Right kidney (tissue), 9 donors: Measurements from ENCODE around the gene KEAP1.
A peak's percentile ranks its signal among the peaks of the same experiment; 100 is the strongest.
"Not testable (repeated sequence)": the region's sequence is repeated elsewhere in the genome, so short reads cannot be mapped to it uniquely, and the experiment has no call there.

Experiments used
- DNase-seq: peaks from one replicate; pipeline ENCODE4 v3.0.0-alpha.2; 2016
- long read RNA-seq, 8 donors: transcript quantifications; one replicate each; lab custom pipeline, GENCODE V29; 2026

Gene KEAP1
- long read RNA-seq, donor 1, transcript KEAP1-205 (2 exons, 451 nt), result major isoform, 14 of 58 reads
- long read RNA-seq, donor 1, transcript KEAP1-202 (6 exons, 2,648 nt), result minor isoform, 9 of 58 reads
- long read RNA-seq, donor 1, partial matches to known transcripts, result 33 of 58 reads
- long read RNA-seq, donor 1, other reads (novel, unspliced or antisense), result 0 of 58 reads
- long read RNA-seq, donor 2, transcript KEAP1-205 (2 exons, 451 nt), result minor isoform, 5 of 43 reads
- long read RNA-seq, donor 2, transcript KEAP1-202 (6 exons, 2,648 nt), result major isoform, 9 of 43 reads
- long read RNA-seq, donor 2, partial matches to known transcripts, result 27 of 43 reads
- long read RNA-seq, donor 2, other reads (novel, unspliced or antisense), result 0 of 43 reads
- long read RNA-seq, donor 3, transcript KEAP1-202 (6 exons, 2,648 nt), result major isoform, 5 of 16 reads
- long read RNA-seq, donor 3, partial matches to known transcripts, result 9 of 16 reads
- long read RNA-seq, donor 3, other reads (novel, unspliced or antisense), result 0 of 16 reads
- long read RNA-seq, donor 4, transcript KEAP1-205 (2 exons, 451 nt), result major isoform, 12 of 38 reads
- long read RNA-seq, donor 4, partial matches to known transcripts, result 20 of 38 reads
- long read RNA-seq, donor 4, other reads (novel, unspliced or antisense), result 0 of 38 reads
- long read RNA-seq, donor 5, transcript KEAP1-205 (2 exons, 451 nt), result minor isoform, 10 of 39 reads
- long read RNA-seq, donor 5, transcript KEAP1-202 (6 exons, 2,648 nt), result major isoform, 13 of 39 reads
- long read RNA-seq, donor 5, partial matches to known transcripts, result 14 of 39 reads
- long read RNA-seq, donor 5, other reads (novel, unspliced or antisense), result 0 of 39 reads
- long read RNA-seq, donor 6, transcript KEAP1-202 (6 exons, 2,648 nt), result major isoform, 7 of 78 reads
- long read RNA-seq, donor 6, transcript KEAP1-205 (2 exons, 451 nt), result major isoform, 7 of 78 reads
- long read RNA-seq, donor 6, partial matches to known transcripts, result 61 of 78 reads
- long read RNA-seq, donor 6, other reads (novel, unspliced or antisense), result 0 of 78 reads
- long read RNA-seq, donor 7, result 0 reads
- long read RNA-seq, donor 8, transcript KEAP1-202 (6 exons, 2,648 nt), result major isoform, 11 of 49 reads
- long read RNA-seq, donor 8, partial matches to known transcripts, result 31 of 49 reads
- long read RNA-seq, donor 8, other reads (novel, unspliced or antisense), result 0 of 49 reads

GRCh38 chr19:10503002-10503789 lies at the start of gene KEAP1:
Gene KEAP1, minus strand, starts transcription at chr19:10503356. Its CDS starts 3,323 bp downstream, at chr19:10500033.
- DNase-seq, result peak; percentile 93

GRCh38 chr19:10552510-10553053 lies 49.4 kb upstream of the KEAP1 start:
- no peak for DNase-seq

GRCh38 chr19:10551698-10552301 lies 48.6 kb upstream of the KEAP1 start:
- DNase-seq, result no peak

- not testable (repeated sequence) for DNase-seq
Observed at GRCh38 chr19:10551006-10551405, 47.9 kb upstream of the KEAP1 start.

GRCh38 chr19:10550336-10550735 lies 47.2 kb upstream of the KEAP1 start:
- no peak for DNase-seq

GRCh38 chr19:10549733-10550132 lies 46.6 kb upstream of the KEAP1 start:
- DNase-seq, result no peak

GRCh38 chr19:10548746-10549276 lies 45.7 kb upstream of the KEAP1 start:
- no peak for DNase-seq

GRCh38 chr19:10546817-10547216 lies 43.7 kb upstream of the KEAP1 start:
- no peak for DNase-seq

GRCh38 chr19:10544753-10545251 lies 41.6 kb upstream of the KEAP1 start:
- DNase-seq, result no peak

GRCh38 chr19:10544242-10544752 lies 41.1 kb upstream of the KEAP1 start:
- peak; percentile 21 for DNase-seq

GRCh38 chr19:10543420-10544241 lies 40.5 kb upstream of the KEAP1 start, which contains the start of gene ATG4D:
Gene ATG4D, plus strand, starts transcription at chr19:10543904. Its CDS starts 187 bp downstream, at chr19:10544091.
- DNase-seq, result peak; percentile 88

- no peak for DNase-seq
Observed at GRCh38 chr19:10543059-10543419, 39.9 kb upstream of the KEAP1 start.

- DNase-seq, result not testable (repeated sequence)
Observed at GRCh38 chr19:10539016-10539415, 35.9 kb upstream of the KEAP1 start.

- no peak for DNase-seq
Observed at GRCh38 chr19:10538204-10538983, 35.2 kb upstream of the KEAP1 start.

- no peak for DNase-seq
Observed at GRCh38 chr19:10537668-10538067, 34.5 kb upstream of the KEAP1 start.

- no peak for DNase-seq
Observed at GRCh38 chr19:10535613-10536012, 32.5 kb upstream of the KEAP1 start.

- no peak for DNase-seq
Observed at GRCh38 chr19:10533646-10534386, 30.7 kb upstream of the KEAP1 start.

- DNase-seq, result no peak
Observed at GRCh38 chr19:10532457-10532856, 29.3 kb upstream of the KEAP1 start.
